ENCODE results near the gene PHGDH.

The PHGDH gene

GRCh38 chr1:119790451-119791198, 78.9 kb downstream of the PHGDH start:
- no peak for DNase-seq (ENCODE audit: low read depth in 2 of 2)

GRCh38 chr1:119791377-119791776, 79.6 kb downstream of the PHGDH start:
- DNase-seq (ENCODE audit: low read depth in 2 of 2): no peak
